Measurements from ENCODE around the gene CD1E.
"Not testable (repeated sequence)": the region's sequence is repeated elsewhere in the genome, so short reads cannot be mapped to it uniquely, and the experiment has no call there.

The CD1E gene

DNA sequence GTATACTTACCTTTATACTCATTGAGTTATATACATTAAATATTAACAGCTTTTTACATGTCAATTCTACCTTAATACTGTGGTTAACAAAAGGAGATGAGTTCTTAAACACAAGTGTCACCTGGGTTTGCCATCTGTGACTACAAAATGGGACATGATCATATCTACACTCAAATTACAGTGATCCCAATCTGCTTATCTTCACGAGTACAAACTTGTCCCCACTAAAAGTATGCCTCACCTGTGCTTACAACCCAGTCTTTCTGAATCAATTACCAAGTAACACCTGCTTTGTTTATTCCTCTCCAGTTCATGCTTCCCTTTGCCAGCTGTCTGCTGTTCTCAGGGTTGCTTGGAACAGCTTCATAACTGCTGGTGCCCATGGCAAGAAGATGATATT is 8.8 kb downstream of the CD1E start:
- DNase-seq (ENCODE audit: low spot score), result no peak
- TF ChIP-seq, protein P1, sequence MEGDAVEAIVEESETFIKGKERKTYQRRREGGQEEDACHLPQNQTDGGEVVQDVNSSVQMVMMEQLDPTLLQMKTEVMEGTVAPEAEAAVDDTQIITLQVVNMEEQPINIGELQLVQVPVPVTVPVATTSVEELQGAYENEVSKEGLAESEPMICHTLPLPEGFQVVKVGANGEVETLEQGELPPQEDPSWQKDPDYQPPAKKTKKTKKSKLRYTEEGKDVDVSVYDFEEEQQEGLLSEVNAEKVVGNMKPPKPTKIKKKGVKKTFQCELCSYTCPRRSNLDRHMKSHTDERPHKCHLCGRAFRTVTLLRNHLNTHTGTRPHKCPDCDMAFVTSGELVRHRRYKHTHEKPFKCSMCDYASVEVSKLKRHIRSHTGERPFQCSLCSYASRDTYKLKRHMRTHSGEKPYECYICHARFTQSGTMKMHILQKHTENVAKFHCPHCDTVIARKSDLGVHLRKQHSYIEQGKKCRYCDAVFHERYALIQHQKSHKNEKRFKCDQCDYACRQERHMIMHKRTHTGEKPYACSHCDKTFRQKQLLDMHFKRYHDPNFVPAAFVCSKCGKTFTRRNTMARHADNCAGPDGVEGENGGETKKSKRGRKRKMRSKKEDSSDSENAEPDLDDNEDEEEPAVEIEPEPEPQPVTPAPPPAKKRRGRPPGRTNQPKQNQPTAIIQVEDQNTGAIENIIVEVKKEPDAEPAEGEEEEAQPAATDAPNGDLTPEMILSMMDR (IDR thresholded peaks at IDR 0.05; ENCODE audit: extremely low read depth, missing control alignments), result no peak

DNA sequence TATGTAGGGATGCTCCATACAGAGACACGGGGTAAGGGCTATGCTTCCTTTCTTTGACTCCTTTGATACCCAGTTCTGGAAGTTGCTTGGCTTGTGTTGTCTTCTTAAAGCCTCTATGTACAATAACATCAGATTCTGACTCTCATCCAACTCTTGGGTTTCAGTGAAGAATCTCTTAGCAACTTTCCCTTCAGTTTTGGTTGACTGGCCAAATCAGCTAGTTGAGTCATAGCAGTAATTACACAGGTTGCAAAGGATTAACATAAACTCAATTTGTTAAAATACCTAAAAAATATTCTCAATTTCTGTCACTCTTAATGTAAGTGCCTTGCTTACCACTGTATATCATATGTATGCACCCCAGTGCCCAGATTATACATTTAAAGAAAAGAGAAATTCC is 9.2 kb downstream of the CD1E start:
- DNase-seq (ENCODE audit: low spot score), result no peak
- TF ChIP-seq, protein P1 (IDR thresholded peaks at IDR 0.05; ENCODE audit: extremely low read depth, missing control alignments), result no peak

DNA sequence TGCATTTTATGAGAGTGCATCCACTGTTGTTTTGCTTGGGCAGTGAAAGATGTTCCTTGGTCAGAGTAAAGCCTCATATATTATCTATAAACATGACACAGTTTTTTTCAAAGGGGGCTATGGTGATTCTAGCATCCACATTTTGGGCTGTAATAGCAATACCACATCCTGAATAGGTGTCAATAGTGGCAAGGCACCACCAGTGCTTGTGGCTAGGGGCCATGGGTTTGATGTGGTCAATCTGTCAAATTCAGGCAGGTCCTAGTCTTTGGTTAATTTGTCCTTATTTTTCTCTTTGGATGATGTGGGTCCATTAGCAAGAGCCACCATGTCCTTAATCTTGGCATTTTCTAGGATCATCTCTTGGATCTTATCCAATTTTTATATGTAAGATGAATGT is 13.1 kb downstream of the CD1E start:
- DNase-seq (ENCODE audit: low spot score), result no peak
- TF ChIP-seq, protein P1 (IDR thresholded peaks at IDR 0.05; ENCODE audit: extremely low read depth, missing control alignments), result no peak

DNA sequence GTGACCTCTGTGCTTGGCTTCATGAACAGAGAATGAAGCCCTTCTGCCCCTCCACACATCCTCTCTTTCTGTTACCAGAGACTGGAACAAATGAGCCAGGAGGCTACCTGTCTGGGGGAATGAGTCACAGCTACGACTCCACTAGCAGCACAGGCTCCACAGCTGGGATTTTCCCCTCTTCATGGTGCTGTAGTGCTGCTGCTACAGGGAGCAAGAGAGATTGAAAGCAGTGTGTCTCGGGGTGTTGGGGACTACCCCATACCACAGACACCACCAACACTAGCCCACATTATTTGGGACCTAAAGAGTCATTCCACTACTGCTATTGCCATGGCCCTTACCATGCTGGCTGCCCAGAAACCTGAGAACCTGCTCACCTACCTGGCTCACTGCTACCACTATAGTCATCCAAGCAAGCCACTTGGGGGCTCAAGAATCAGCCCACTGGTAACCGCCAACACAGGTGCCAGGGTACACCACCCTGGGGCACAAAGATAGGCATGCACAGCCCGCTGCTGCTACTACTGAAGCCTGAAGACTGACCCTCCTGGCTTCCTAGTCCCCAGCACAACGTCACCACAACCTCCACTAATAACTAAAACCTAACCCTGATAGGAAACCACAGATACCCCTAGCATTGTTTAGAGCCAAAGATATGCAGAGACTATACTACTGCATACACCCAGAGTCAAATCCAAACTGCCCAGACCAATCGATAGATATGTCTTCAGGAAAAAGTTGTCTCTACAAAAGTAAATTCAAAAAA is 17.7 kb downstream of the CD1E start:
- TF ChIP-seq, protein P1 (IDR thresholded peaks at IDR 0.05; ENCODE audit: extremely low read depth, missing control alignments), result no peak

DNA sequence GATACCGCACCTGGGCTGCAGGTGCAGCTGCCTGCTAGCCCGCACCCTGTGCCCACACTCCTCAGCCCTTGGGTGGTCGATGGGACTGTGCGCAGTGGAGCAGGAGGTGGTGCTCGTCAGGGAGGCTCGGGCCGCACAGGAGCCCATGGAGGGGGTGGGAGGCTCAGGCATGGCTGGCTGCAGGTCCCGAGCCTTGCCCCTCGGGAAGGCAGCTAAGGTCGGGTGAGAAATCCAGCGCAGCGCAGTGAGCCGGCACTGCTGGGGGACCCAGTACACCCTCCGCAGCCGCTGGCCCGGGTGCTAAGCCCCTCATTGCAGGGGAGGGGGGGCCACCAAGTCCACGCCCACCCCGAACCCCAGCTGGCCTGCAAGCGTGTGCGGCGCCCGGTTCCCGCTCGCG is 20.4 kb downstream of the CD1E start:
- not testable (repeated sequence) for DNase-seq (ENCODE audit: low spot score)

More for the DNA sequence above, 17.7 kb downstream of the CD1E start:
- DNase-seq (ENCODE audit: low spot score), result peak; percentile 65

DNA sequence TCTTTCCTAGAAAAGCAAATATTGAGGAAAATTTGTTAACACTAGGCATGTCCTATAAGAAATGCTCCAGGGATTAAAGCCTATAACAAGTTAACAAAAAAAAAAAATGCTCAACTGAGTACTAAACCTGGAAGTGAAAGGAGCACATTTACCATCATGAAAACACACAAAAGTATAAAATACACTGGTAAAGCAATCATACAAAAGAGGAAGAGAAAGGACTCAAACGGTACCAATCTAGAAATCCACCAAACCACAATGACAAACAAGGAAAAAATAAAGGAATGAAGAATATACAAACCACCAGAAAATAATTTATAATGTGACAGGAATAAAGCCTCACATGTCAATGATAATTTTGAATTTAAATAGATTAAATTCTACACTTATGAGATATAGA is 21.2 kb downstream of the CD1E start:
- DNase-seq (ENCODE audit: low spot score), result no peak
- TF ChIP-seq, protein P1 (IDR thresholded peaks at IDR 0.05; ENCODE audit: extremely low read depth, missing control alignments), result no peak

DNA sequence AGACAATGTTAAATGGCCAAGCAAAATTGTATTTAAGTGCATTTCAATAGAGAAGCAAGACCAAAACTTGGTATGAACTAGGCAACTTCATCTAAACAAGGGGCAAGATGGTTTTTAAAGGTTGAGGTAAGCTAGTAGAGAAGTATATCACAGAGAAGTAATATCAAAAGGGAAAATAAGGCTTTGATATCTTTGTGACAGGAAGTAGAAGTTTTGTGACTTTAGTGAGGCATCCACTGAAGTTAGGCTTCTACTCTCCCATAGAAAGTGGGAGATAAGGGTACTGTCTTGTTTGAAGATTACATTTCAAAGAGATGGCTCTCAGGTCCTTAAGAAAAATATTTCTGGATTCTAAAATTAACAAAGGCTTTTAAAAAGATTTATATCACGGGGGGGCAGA is 36.6 kb downstream of the CD1E start:
- TF ChIP-seq, protein P1 (IDR thresholded peaks at IDR 0.05; ENCODE audit: extremely low read depth, missing control alignments), result no peak
- DNase-seq (ENCODE audit: low spot score), result no peak

DNA sequence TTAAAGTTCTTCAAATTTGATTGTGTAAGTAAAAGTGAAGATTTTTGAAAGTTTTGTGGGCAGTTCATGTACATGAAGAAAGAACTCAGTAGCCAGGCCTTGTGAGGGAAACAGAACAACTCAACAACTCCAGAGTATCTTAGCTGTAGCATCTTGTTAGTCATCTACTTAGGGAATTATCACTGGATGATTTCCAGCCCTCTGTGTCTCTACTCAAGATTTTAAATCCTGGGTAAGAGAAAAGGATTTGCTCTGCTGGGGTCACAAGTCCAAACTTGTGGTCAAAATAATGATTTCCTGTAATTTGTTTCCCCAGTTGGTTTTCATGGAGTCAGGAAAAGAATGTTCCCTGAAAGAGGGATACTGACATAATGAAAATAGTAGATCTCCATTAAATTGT is 37.4 kb downstream of the CD1E start:
- DNase-seq (ENCODE audit: low spot score), result no peak

More for the DNA sequence above, 37.4 kb downstream of the CD1E start:
- TF ChIP-seq, protein P1 (IDR thresholded peaks at IDR 0.05; ENCODE audit: extremely low read depth, missing control alignments), result no peak

All from GM20000 (cell line).